Measurements from ENCODE around the gene UBQLNL.

The UBQLNL gene

DNA sequence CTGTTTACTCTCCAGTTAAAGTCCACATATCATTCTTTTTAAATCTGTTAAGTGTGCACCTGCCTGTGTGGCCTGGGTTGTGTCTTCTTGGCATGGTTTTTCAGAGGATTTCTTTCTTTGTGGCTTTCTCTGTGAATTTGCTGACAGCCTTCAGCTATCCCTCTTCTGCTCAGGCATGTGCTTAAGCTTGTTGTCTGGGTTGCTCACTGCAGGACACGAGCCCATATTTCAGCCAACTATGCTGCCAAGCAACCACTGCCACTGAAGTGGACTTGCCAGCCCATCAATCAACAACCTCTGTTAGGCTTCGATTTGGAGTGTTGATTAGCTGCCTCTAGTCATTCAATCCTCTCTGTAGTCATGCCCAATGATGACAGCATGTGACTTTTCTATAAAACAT lies 49.0 kb downstream of the UBQLNL start:
- no peak overlapping the region for H3K27ac ChIP-seq
- TF ChIP-seq ZFX (IDR thresholded peaks at IDR 0.05; ENCODE audit: borderline replicate concordance): no peak
- TF ChIP-seq, protein P1, sequence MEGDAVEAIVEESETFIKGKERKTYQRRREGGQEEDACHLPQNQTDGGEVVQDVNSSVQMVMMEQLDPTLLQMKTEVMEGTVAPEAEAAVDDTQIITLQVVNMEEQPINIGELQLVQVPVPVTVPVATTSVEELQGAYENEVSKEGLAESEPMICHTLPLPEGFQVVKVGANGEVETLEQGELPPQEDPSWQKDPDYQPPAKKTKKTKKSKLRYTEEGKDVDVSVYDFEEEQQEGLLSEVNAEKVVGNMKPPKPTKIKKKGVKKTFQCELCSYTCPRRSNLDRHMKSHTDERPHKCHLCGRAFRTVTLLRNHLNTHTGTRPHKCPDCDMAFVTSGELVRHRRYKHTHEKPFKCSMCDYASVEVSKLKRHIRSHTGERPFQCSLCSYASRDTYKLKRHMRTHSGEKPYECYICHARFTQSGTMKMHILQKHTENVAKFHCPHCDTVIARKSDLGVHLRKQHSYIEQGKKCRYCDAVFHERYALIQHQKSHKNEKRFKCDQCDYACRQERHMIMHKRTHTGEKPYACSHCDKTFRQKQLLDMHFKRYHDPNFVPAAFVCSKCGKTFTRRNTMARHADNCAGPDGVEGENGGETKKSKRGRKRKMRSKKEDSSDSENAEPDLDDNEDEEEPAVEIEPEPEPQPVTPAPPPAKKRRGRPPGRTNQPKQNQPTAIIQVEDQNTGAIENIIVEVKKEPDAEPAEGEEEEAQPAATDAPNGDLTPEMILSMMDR (IDR thresholded peaks at IDR 0.05): no peak

Data from 22Rv1 (cell line).